OCI-LY1 (cell line): ENCODE results near the gene CD207.

ENCODE experiments used
- CTCF ChIP-seq: fragments of 200-600 bp; sonication (generic), shearing (Covaris generic); IDR thresholded peaks from 2 replicates; pipeline ENCODE4 v1.5.1; 2017; ENCODE audit warnings: mild to moderate bottlenecking, antibody characterized with exemption, low read length, moderate library complexity, mixed read lengths
- EZH2 ChIP-seq: fragments of 200-600 bp; sonication (generic), shearing (Covaris generic); IDR thresholded peaks from 2 replicates; pipeline ENCODE4 v1.8.0; 2017; ENCODE audit warnings: borderline replicate concordance, mixed run types, mild to moderate bottlenecking, antibody characterized with exemption, low read length, moderate library complexity, mixed read lengths

GRCh38 chr2:70873541-70873940, 37.9 kb upstream of the CD207 start:
- TF ChIP-seq CTCF (no peak), EZH2 (no peak)
